GM21447 (cell line): ENCODE measurements around the gene OSCP1.

Experiments used
- ATAC-seq: cut with Tn5 transposase; IDR thresholded peaks from one replicate; pipeline ENCODE4 v1.9.1; 2021; ENCODE audit not compliant: unreplicated experiment

OSCP1 gene

GRCh38 chr1:36450919-36451305 lies 661 bp upstream of the OSCP1 start:
- no peak for ATAC-seq

- no peak for ATAC-seq
These were observed 1.7 kb downstream of the OSCP1 start for GRCh38 chr1:36448530-36449056.

GRCh38 chr1:36447450-36447849 lies 2.8 kb downstream of the OSCP1 start:
- ATAC-seq = no peak

GRCh38 chr1:36446746-36447145 lies 3.5 kb downstream of the OSCP1 start:
- ATAC-seq = no peak

GRCh38 chr1:36446271-36446670 lies 4.0 kb downstream of the OSCP1 start:
- no peak for ATAC-seq

- no peak for ATAC-seq
These were observed 7.0 kb downstream of the OSCP1 start for GRCh38 chr1:36443297-36443696.

- no peak for ATAC-seq
These were observed 7.9 kb downstream of the OSCP1 start for GRCh38 chr1:36442337-36442736.

GRCh38 chr1:36440646-36441045 lies 9.6 kb downstream of the OSCP1 start:
- no peak for ATAC-seq

GRCh38 chr1:36440044-36440443 lies 10.2 kb downstream of the OSCP1 start:
- ATAC-seq = no peak

GRCh38 chr1:36438715-36439114 lies 11.5 kb downstream of the OSCP1 start:
- ATAC-seq = no peak

- ATAC-seq = no peak
These were observed 13.4 kb downstream of the OSCP1 start for GRCh38 chr1:36436821-36437220.

- no peak for ATAC-seq
These were observed 17.1 kb downstream of the OSCP1 start for GRCh38 chr1:36433102-36433501.

- ATAC-seq = no peak
These were observed 17.6 kb downstream of the OSCP1 start for GRCh38 chr1:36432616-36433015.

GRCh38 chr1:36425791-36426190 lies 24.5 kb downstream of the OSCP1 start:
- no peak for ATAC-seq

- ATAC-seq = no peak
These were observed 28.6 kb downstream of the OSCP1 start for GRCh38 chr1:36421649-36422048.

- no peak for ATAC-seq
These were observed 29.4 kb downstream of the OSCP1 start for GRCh38 chr1:36420836-36421317.

- ATAC-seq = no peak
These were observed 29.8 kb downstream of the OSCP1 start for GRCh38 chr1:36420409-36420808.

GRCh38 chr1:36419569-36419968 lies 30.7 kb downstream of the OSCP1 start:
- ATAC-seq = no peak

- ATAC-seq = no peak
These were observed 31.1 kb downstream of the OSCP1 start for GRCh38 chr1:36419140-36419539.

- ATAC-seq = no peak
These were observed 32.3 kb downstream of the OSCP1 start for GRCh38 chr1:36417931-36418330.

- ATAC-seq = no peak
These were observed 34.5 kb downstream of the OSCP1 start for GRCh38 chr1:36415661-36416326.

- ATAC-seq = no peak
These were observed 35.9 kb downstream of the OSCP1 start for GRCh38 chr1:36414384-36414783.
